RCC 7860 (cell line): ENCODE measurements around the gene NMRK1.
A peak's percentile ranks its signal among the peaks of the same experiment; 100 is the strongest.

Experiments used
- DNase-seq: peaks from one replicate; pipeline ENCODE4 v3.0.0-alpha.2; 2015; ENCODE audit warnings: low spot score
- FAIRE-seq: peaks from 2 replicates; lab custom pipeline; 2012; peaks lifted over from hg19 to GRCh38; lab: Jason Lieb, UNC

Gene NMRK1

GRCh38 chr9:75102177-75102790, 14.3 kb upstream of the NMRK1 start:
- DNase-seq: no peak
- no peak for FAIRE-seq

DNA sequence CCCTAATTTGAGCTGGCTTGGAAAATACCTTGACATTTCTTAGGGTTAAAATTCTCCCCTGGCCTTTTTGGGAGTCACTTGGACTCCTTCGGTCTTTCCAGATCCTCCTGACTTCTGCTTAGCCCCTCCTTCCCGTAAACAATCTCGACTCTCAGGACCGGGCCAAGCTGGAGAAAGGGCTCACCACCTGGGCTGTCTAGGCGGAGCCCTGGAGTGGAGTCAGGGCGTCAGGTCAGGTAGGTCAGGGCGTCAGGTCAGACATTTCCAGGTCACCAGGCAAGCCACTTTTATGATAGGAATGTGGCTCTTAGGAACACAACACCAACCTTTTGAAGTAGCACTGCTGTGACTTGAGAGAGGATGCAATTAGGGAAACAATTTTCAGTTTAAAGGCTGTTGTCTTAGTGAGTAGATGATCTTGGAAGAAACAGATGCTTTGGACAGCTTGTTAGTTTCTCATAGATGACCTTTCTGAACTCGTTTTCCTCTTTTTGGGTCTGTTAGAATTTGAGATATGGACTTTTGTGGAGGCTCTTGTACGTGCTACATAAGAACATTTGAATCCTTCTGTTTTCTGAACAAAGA, 13.1 kb upstream of the NMRK1 start:
- FAIRE-seq: no peak
- DNase-seq: no peak

DNA sequence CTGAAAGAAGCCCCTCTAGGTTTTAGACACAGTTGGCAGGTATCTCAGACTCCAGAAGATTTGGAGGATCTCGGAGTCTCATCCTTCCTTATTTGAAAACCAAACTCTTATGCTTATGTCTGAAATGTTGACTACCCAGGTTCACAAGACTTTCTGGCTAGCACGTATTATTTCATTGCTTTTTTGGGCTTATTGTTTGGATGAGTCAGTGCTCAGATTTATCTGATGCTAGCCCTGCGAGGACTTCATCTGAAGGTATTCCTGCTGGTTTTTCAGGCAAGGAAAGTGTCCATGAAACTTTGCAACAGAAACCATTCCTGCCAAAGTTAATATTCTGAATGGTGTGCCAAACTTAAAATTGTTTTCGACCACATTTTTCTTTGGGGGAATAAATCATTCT, 8.8 kb upstream of the NMRK1 start:
- FAIRE-seq (no peak), DNase-seq (no peak)

- no peak for DNase-seq
- FAIRE-seq: no peak
These were observed 4.8 kb upstream of the NMRK1 start for GRCh38 chr9:75092766-75093165.

- FAIRE-seq (no peak), DNase-seq (no peak)
These were observed 2.6 kb upstream of the NMRK1 start for GRCh38 chr9:75090579-75090978.

DNA sequence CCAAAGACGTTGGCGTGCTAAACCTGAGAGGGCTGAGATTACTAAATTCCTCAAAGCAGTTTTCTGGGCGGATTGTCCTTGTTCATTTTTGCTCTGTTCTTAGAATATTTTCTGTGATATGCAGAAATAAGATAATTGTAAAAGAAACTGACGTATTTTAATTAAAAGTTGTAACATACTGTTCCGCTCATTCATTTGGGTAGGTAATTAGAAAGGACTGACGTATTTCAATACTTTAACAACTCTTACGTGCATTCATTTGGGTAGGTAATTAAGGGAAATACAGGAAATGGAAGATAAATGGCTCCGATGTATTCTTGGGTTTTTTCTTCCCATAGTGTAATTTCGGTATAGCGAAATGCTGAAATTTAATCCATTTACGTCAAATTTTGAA, 1.4 kb upstream of the NMRK1 start:
- FAIRE-seq: no peak
- no peak for DNase-seq

DNA sequence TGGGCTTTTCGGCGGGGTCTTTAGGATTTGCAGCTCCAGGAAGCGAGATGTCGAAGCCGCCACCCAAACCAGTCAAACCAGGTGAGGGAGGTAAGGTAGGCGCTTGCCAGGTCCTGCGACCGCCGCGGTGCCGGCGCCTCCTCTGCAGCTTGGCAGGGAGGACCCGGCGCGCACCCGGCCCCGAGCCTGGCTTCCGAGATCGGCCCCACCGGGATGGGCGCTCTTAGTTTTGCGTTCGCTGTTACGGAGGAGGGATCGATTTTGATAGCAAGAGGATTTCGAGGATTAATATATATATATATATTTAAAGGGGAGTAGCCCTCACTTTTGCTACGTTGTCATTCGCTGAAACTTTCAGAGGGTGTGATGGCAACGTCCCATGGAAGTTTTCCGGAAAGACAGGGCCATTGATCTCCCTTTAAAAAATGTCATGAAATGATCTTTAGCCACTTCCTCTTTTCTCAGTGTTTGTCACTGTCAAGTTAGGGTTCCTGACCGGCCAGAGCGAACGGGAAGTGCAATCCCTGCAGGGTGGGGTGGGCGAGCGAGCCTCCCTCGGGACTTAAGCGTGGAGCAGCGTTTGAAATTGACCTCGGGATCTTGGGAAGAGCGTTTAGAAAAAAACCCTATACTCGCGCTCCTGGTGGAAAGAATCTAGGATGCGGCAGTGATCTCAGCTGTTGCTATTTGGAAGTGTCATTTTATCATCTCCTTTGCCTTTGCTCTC, 854 bp upstream of the NMRK1 start:
- FAIRE-seq (no peak), DNase-seq (peak; percentile 42)

DNA sequence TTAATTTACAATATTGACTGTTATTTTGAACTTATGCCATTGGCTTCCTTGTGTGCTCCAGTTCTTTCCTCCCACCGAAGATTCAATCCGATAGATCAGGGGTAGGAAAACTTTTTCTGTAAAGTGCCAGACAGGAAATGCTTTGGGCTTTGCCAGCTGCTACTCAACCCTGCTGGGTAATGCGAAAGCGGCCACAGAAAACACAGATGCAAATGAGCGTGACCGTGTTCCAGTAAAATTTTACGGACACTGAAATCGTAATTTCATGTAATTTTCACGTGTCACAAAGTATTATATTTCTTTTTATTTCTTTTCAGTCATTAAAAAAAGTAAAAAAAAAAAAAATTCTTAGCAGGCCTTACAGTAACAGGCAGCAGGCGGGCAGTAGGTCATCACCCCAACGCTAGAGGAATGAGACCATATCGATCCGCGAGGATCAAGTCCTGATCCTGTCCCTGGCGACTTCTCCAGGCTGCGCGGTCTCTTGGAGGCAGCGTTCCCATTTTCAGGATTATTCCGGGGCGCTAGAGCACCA, 599 bp downstream of the NMRK1 start:
- peak; percentile 15 for FAIRE-seq
- peak; percentile 31 for DNase-seq

DNA sequence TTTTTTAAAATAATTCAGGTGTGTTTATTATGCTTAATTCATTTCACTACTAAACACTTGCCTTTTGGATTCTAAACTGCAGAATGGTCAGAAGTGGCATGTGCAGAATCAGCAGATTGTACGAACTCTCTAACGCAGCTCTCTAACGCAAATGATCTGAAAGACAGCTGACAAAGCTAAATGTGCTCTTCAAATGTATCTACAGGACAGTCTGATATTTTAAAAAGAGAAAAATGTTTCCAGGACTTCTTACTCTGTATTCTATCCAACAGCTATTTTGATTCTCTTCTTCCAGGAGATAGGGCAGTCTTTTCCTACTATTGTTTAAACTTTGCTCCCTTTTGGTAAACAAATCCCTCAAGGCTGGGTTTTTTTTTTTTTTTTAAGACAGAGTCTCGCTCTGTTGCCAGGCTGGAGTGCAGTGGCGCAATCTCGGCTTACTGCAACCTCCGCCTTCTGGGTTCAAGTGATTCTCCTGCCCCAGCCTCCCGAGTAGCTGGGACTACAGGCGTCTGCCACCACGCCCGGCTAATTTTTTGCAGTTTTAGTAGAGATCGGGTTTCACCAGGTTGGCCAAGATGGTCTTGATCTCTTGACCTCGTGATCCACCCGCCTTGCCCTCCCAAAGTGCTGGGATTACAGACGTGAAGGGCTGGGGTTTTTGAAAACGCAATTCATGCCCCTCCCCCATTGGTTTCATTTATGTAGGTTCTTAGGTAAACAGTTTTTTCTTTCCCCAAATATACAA, 1.2 kb downstream of the NMRK1 start:
- no peak for FAIRE-seq
- DNase-seq: no peak

DNA sequence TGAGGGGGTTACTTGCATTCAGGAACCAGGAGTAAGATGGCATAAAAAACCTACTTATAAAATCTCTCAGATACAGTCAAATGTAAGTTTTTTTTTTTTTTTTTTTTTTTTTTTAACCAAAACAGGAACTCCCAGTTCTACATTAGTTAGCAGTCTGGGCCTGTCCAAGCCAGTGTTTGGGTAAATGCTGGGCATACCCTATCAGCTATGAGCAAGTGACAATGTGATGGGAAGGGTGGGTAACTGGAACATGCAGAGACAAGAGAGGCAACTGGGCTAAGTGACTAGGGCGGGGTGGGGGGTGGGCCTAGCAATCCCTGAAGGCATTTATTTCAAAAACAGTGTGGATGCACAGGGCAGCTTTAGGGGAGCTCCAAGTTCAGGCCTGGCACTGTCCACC, 2.3 kb downstream of the NMRK1 start:
- no peak for DNase-seq
- no peak for FAIRE-seq

GRCh38 chr9:75084081-75084672, 3.8 kb downstream of the NMRK1 start:
- no peak for FAIRE-seq
- no peak for DNase-seq

DNA sequence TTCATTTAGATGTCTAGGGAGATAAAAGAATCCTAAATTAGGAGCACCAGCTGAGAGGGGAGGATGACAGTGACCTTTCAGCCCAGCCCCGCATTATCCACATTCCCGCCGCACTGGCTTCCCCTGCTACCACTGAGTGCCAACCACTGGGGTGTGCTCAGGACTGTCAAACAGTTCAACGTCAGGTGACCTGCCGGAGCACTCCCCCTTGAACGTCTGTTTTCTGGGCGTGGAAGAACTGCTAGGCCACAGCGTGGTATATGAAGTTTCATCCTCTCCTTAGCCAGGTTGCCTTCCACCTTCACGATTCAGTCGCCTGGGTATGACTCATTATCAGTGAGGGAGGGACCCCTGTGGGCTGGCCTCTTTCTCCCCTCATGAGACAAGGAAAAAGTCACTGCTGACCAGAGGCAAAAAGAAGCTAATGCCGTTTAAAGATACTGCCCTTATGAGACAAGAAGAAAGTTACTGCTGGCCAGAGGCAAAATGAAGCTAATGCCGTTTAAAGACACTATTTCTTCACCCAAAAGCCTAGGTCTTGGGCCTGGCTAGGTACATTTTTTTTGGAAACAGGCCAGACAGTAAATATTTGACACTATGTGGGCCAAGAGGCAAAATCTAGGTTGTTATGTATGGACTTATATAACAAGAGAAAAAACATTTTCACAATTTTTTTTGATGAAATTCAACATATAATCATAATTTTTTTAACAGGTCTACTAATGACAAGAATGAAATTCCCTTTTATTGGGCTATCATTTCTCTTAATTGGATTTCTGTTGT, 4.6 kb downstream of the NMRK1 start:
- FAIRE-seq (no peak), DNase-seq (no peak)

DNA sequence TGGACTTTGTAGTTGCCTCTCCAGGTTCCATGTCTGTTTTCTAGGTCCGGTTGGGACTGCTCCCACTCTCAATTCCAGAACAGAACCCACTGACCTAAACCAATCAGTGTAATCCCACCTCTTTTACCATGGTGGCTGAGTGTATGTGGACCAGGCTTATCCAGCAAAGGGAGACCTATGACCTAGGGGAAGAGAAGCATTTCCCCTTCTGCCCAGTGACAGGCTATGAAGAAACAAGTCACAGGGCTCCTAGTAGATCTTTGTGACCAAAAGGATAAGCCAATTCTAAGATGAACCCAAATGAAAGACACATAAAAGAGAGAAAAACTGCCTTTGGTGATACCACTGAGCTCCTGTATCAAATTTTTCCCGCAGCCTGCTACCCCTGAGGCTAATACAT, 6.3 kb downstream of the NMRK1 start:
- DNase-seq (no peak), FAIRE-seq (no peak)

GRCh38 chr9:75072895-75073294, 15.1 kb downstream of the NMRK1 start:
- FAIRE-seq (no peak), DNase-seq (no peak)

GRCh38 chr9:75071530-75072122, 16.3 kb downstream of the NMRK1 start:
- FAIRE-seq: no peak

GRCh38 chr9:75069171-75069570, 18.8 kb downstream of the NMRK1 start:
- DNase-seq (no peak), FAIRE-seq (no peak)

More at GRCh38 chr9:75071530-75072122, 16.3 kb downstream of the NMRK1 start:
- no peak for DNase-seq

DNA sequence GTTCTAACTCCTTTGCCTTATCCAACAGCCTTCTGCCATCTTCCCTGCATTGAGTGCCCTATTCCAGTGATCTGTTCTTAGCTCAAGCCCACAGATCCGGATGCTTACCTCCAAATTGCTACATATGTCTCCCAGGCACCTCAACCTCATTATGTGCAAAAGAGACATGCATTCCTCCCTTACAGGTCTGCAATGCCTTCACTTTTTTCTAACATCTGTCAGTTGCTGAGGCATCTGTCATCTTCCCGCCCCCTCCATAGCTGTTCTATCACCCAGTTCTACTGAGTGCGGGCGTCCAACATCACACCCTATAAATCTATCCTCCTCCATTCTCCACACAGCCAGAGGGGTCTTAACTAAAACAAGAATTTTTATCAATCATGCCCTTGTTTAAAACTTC, 20.1 kb downstream of the NMRK1 start:
- FAIRE-seq: no peak

GRCh38 chr9:75065510-75065909, 22.4 kb downstream of the NMRK1 start:
- DNase-seq (no peak), FAIRE-seq (no peak)

More for the DNA sequence above, 20.1 kb downstream of the NMRK1 start:
- no peak for DNase-seq

- FAIRE-seq (no peak), DNase-seq (no peak)
These were observed 23.5 kb downstream of the NMRK1 start for GRCh38 chr9:75064307-75065025.
